ENCODE data around the gene DBR1.
"Not testable (repeated sequence)": the region's sequence is repeated elsewhere in the genome, so short reads cannot be mapped to it uniquely, and the experiment has no call there.

The DBR1 gene

DNA sequence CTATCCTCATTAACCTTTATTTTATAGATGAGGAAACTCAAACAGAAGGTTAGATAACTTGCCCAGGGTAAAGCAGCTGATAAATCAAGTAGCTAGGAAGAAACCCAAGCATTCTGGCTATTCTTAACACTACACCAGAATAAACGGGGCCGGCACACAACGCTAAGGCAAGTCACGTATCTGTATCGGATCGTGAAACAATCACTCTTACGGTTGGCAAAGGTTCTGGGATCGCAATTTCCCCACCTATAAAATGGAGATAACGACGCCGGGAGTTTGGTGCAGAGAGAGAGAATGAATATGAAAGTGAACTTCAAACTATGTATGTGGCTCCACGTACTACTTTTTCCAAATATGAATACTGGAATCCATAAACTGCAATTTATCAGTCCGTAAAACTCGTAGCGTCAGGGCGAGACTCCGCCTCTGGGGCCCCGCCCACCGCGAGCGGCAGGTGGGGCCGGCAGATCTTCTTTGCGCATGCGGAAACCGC, 12.1 kb upstream of the DBR1 start:
- DNase-seq (ENCODE audit: low spot score): peak; percentile 98

DNA sequence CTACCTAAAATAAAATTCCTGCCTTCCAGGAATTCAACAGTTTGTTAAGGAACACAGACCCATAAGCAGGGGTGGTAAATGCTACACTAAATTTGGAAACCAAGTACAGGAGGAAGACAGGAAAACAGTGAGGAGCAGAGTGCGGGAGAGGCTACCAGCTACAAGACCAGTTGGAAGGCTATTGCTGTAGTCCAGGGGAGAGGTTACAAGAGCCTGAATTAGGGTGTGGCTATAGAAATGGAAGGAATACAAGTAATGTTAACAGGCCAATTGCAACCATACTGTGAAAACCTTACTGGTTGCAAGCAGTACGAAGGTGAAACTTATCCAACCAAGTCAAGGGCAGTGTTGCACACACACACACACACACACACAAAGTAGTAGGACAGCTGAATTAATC, 11.5 kb upstream of the DBR1 start:
- no peak for DNase-seq (ENCODE audit: low spot score)

DNA sequence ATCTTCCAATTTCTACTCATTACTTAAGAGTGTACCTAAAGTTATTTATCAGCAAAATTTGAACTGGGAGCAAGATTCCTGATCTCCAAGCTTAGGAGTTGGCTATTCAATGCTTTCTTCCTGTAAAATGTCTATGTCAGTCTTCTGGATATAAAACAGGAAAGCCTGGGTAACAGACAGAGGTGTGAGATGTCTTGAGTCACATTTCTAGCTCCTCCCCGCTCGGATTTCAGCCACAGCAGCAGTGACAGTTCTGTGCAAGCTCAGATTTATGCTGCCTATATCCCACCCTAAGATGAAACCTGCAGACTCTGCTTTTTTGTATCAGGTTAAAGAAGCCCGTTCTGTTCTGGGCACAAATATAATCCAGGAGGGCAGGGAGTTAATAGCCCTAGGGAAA, 10.3 kb upstream of the DBR1 start:
- no peak for DNase-seq (ENCODE audit: low spot score)

DNA sequence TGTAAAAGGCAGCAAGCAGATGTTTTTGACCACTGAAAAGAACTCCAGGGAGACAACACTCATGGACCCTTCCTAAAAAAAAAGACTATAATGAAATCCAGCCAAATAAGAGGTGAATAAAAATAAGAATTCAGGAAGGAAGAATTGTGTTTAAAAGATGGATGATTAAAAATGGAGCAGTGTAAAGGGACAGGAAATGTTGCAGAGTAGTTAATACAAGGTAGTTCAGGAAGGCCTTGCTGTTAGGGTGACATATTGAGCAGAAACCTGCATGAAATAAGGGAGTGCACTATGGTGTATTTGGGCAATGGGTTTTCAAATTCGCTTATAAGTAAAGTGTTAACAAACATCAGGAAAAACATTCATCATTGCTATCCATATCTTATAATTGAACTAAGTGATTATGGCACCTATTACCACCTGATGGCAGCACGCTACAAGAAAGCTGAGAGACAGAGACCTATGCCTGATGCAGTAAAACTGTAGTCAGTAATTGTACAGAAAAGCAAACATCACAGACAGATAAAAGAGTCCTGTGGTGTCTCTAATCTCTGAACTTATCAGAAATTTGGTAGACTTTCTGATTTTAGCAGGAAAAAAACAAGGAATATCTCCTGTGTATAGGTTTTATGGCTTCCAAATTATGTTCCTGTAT, 5.8 kb upstream of the DBR1 start:
- DNase-seq (ENCODE audit: low spot score): no peak

DNA sequence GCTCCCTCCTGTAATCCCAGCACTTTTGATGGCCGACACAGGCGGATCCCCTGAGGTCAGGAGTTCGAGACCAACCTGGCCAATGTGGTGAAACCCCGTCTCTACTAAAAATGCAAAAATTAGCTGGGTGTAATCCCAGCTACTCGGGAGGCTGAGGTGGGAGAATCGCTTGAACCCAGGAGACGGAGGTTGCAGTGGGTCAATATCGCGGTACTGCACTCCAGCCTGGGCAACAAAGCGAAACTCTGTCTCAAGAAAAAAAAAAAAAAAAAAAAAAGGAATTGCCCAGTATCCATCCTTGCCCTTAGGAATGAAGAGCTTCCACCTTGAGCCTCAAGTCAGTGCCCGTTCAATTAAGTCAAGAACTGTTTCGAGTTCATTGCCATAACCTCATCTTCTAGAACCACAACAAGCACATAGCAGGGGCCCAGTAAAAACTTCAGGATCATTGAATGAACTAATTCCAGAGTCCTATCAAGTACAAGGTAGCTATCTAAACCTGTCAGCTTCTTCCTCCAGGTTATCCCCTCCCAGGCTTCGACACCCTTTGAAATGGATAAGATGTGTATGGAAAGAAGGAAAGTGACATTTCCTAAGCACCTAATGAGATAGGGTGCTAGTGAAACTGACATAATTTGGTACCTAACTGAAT, 826 bp downstream of the DBR1 start:
- no peak for DNase-seq (ENCODE audit: low spot score)

DNA sequence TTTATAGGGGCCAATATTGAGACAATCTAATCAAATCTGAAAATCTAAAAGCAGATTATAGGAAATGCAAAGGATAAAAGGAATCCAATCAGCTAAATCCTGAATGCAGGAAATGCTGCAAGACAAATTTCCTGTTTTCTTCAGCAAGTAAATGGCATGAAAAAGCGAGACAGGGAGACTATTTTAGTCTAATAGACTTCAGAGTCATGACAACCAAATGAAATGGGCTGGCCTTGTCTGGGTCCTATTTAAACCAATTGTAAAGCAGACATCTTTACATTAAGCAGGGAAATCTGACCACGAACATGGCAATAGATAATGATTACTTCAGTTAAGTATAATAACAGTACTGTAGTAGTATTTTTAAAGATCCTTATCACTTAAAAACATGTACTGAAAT, 2.1 kb downstream of the DBR1 start:
- DNase-seq (ENCODE audit: low spot score): no peak

DNA sequence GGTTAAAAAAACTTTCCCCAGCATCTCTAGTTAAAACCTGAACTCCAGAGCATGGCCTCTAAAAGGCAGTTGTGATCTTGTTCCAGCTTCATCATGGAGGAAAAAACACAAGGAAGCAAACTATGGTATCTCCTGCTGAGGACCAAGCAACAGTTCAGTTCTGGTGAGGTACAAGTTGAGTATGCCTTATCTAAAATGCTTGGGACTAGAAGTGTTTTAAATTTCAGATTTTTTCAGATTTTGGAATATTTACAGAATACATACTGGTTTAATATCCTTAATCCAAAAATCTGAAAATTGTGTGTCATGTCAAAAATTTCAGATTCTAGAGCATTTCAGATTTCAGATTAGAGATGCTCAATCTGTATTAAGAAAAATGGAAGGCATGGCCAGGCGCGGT, 9.7 kb downstream of the DBR1 start:
- no peak for DNase-seq (ENCODE audit: low spot score)

DNA sequence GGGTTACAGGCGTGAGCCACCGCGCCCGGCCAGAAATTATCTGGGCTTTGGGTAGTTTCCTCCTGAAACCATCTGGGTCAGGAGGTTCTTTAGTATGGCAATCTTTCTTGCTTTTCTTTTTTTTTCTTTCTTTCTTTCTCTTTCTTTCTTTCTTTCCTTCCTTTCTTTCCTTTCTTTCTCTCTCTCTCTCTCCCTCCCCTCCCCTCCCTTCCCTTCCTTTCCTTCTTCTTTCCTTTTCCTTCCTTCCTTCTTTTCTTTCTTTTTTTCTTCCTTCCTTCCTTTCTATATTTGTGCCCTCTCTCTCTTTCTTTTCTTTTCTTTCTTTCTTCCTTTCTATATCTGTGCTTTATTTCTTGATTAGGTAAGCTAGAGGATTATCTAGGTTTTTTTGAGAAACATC, 17.0 kb downstream of the DBR1 start:
- no peak for DNase-seq (ENCODE audit: low spot score)

DNA sequence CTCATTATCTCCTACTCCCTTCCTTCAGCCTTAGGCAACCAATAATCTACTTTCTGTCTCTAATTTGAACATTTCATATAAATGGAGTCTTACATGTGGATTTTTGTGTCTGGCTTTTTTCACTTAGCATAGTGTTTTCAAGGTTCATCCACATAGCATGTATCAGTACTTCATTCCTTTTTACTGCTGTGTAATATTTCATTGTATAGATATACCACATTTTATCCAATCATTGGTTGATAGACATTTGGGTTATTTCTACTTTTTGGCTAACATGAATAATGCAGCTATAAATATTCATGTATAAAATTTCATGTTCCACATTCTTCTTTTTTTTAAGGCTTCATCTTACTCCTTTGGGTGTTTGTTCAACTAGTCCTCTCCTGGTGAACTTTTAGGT, 20.2 kb downstream of the DBR1 start:
- no peak for DNase-seq (ENCODE audit: low spot score)

DNA sequence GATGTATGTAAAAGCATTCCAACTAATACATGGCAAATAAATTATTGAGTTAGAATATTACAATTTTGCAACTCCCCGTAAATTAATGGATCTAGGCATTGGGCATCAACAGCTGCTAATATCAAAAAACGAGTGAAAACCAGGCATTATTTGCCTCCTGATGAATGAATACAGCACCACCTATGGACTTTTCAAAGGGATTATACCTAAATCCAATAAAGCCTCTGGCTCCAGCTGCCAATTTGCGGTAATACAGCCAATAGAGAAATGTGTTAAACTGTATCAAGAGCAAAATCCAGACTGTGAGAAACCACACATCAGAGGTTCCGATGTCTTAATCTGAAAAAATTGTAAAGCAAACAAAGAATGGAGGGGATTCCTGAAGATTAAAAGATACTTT, 26.2 kb downstream of the DBR1 start:
- no peak for DNase-seq (ENCODE audit: low spot score)

DNA sequence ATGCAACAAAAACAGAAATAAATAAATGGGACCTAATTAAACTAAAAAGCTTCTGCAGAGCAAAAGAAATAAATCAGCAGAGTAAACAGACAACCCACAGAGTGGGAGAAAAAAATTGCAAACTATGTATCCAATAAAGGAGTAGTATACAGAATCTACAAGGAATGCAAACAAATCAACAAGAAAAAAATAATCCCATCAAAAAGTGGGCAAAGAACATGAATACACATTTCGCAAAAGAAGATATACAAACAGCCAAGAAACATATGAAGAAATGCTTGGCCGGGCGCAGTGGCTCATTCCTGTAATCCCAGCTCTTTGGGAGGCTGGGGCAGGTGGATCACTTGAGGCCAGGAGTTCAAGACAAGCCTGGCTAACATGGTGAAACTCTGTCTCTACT, 32.5 kb downstream of the DBR1 start:
- DNase-seq (ENCODE audit: low spot score): not testable (repeated sequence)

DNA sequence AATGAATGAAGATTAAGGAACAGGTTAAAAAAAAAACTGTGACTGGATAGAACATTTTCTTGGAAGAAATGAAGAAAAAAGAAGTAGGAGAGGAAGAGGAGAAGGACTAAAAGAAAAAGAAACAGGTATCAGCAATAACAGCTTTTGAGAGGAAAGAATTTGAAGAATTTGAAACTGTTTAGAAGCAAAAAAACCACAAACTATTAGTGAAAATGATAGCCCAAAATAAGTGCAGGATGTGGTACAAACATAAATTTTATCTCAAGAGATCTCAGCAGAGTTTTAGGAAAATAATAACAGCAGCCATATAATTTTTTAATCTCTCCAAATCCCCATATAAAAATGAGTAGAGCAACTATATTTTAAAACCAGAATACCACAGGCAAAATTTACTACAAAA, 33.8 kb downstream of the DBR1 start:
- no peak for DNase-seq (ENCODE audit: low spot score)

DNA sequence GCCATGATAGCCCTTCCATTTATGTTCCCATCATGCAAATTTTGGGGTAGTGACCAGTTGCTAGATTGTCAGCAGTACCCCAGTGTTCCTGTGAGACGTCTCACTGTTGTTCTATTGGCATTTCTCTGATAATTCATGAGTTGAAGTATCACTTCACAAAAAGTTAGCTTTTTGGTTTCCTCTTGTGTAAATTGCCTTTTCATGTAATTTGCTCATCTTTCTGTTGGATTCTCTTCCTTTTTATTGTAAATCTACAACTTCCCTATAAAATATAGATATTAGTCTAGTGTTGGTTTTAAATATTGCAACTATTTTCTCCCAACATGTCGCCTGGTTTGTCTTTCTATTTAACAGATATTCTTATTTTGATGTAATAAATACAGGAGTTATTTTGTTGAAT, 35.0 kb downstream of the DBR1 start:
- no peak for DNase-seq (ENCODE audit: low spot score)

DNA sequence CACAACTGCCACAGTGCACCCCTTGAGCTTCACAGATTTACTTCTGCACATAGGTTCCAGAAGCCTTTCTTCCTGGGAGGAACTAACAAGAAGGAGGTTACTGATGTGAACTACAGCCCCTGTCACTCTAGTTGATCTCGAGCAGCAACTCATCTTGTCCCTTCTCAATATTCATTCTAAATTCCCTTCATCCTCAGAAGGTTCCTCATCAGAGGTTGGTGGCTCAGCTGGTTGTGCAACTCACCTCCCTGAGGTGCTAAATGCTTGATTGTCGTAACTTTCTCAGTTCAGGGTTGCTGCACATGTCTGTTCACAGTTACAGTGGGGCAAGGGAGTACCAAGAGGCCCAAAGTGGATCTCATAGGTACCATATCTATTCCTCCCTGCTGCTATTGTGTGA, 36.9 kb downstream of the DBR1 start:
- DNase-seq (ENCODE audit: low spot score): no peak

DNA sequence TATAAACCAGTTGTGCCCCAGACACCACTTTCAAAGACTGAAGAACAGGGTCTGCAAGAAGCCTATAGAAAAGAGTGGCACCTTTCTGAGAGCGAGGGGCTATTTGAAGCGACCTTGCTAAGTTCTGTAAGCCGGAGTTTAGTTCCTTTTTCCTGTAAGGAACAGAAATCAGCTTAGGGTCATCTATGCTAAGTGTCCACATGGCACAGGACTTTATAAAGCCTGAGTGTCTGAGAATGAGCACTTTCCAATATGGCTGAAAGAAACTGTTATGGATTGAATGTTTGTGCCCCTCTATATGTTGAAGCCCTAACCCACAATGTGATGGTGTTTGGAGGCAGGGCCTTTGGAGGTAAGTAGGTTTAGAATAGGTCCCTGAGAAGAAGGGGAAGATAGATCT, 38.5 kb downstream of the DBR1 start:
- no peak for DNase-seq (ENCODE audit: low spot score)

DNA sequence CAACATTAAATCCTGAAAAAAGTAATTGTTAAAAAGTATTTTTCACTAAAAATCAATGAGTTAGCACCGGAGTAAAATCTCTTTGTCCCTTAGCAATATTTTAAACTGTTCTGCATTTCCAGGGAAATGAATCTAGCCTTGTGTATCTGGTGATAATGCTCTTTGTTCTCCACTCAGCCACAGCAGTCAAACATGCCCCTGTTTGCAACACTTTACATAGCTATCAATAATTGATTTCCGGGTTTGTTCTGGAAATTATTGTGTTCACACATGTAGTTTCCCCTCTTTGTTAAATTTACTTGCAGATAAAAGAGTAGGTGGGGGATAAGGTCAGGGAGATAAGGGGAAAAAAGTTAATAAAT, 38.9 kb downstream of the DBR1 start:
- DNase-seq (ENCODE audit: low spot score): no peak

DNA sequence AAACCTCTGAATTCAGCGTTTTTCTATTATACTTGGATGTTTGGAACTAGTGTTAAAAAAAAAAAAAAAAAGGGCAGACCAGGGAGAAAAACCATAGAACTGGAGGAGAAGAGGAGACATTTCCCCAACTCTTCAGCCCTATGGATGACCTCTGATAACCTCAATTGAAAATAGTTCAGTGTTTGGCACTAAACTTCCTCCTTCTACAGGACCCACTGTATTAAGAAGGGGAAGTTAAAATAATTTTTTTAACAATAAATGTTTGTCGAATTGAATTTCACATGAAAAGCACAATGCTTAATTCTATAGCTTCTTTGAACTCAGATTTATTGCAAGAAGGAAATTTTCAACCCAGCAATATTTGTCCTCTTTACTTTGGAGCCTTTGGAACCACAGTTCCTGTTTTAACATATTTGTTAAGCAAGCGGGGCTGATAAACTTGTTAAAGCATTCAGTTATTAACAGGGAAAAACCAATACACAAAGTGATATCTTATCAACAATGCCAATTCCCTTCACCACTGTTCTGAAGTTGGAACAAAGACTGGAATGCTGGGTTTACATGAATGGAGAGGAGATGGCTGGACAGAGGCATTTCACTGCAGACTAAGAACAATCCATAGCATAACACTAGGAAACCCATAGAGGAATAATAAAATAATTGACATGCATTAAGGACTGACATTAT, 39.4 kb downstream of the DBR1 start:
- no peak for DNase-seq (ENCODE audit: low spot score)

DNA sequence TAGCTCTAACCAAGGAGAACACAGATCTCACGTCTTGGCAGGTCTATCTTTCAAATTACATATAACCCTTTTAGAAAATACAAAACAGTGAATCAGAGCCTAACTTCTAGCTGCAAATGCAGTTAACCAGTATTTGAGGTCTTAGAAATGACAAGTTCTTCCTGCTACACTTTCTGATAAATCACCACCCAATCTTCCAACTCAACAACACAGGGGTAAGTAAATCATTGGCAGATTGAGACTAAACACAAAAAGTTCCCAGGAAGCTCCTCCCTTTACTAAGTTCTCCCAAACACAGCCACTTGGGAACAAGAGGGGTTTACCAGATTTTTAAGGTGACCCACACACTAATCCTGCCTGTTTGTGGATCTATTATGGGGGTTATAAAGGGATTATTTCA, 42.5 kb downstream of the DBR1 start, which contains the start of gene A4GNT:
Gene A4GNT, minus strand, starts transcription at position 152 of the 400 bp plus-strand sequence. CDS start 1,134 bp downstream, outside the sequence.
- DNase-seq (ENCODE audit: low spot score): no peak

DNA sequence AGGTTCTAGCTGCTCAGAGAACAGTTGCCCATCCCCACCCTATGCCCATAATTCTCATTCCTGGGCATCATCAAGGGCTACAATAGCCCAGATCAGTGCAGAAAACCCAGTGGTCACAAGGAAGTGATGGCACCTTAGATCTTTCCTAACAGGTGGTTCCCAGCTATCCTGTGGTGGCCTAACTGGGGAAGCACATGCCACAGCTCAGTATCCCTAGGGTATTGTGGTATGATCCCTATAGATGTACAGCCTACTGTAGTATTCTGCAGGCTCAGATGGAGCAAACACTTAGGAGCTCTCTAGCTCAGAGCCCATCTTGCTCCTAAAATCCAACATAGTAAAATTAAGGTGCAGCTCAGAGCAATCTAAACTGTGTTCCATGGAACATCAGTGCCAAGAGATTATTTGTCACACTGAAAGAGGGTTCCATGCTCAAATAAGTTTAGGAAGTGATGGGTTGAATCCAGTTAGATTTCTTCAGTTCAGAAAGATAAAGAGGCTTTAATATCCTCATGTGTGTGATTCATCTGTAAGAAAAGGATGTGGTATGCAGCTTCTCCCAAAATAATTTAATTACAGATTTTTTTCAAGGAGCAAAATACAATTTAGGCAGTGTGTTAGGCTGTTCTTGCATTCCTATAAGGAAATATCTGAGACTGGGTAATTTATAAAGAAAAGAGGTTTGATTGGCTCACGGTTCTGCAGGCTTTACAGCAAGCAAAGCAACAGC, 46.9 kb downstream of the DBR1 start:
- DNase-seq (ENCODE audit: low spot score): no peak

DNA sequence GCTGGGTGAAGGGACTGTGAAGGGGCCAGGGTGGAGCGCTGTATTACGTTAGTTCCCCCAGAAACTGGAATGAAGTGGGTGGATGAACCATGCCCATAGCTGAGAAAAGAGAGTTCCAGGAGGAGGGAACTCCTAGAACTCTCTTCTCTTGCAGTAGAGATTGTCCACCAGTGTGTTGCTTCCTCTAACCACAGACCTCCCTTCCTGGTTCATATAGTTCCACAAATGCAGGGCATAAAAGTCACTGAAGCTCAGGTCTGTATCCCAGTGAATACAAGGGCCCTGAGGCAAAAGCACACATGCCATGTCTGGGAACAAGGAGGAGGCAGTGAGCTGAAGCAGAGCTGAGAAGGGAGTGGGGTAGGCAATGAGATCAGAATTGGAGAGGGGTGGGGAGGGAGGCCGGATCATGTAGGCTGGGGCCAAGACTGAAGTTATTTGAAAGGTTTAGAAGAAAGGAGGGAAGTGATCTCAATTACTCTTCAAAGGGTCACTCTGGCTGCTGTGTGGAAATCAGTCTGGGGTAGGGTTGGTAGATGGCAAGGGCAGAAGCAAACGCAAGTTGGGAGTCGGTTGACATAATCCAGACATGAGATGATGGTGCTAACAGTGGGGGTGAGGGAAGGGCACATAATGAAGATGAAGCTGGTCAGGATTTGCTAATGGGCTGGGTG, 49.0 kb downstream of the DBR1 start:
- peak; percentile 50 for DNase-seq (ENCODE audit: low spot score)

DNA sequence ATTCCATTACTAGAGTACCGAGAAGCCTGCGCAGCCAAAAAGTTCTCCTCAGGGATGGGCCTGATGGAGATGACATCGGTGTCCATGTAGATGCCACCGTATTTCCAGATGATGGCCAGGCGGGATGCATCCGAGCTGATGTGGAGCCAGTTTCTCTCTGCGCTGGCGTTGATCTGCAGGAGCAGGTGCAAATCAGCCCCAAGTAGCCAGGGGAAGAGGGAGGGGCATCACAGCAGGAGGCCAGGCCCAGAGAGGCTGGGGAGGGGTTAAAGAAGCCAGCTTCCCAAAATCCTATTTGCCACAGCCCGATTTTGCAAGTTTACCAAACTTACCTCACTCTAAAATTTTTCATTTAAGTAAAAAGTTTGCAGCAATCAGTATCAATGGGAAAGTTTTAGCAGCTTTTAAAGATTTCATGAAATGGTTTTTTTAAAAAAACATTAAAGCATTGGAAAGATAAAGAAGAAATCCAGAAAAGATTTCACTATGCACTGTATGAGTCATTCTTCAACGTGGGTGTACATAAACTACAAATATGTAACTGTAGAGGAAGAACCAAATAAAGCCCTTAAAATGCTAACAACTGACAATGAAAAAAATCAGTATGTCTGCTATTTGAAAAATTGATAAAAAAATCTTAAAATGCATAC, 49.9 kb downstream of the DBR1 start:
- DNase-seq (ENCODE audit: low spot score): peak; percentile 69

DNA sequence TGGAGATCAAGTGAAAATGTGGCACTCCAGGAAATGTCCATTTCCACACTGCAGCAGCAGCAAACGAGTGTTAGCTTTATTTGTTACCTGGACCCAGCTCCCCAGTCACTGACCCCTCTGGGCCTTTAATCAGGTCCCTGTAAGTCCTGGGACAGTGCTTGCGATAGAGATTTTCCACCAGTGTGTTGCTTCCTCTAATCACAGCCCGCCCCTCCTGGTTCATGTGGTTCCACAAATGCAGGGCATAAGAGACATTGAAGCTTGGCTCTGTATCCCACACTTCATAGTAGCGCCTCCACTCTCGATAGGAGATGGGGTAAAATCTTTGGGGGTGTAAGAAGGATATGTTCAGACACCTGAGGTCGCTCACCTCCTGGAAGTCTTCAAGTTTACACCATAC, 50.5 kb downstream of the DBR1 start:
- DNase-seq (ENCODE audit: low spot score): no peak

Data from AG08396 (cell line).